HG03097 (cell line): ENCODE measurements around the gene OPN1MW2.
"Not testable (repeated sequence)": the region's sequence is repeated elsewhere in the genome, so short reads cannot be mapped to it uniquely, and the experiment has no call there.

Source experiments
- ATAC-seq: cut with Tn5 transposase; IDR thresholded peaks from one replicate; pipeline ENCODE4 v1.9.1; 2021; ENCODE audit not compliant: unreplicated experiment, low FRiP score

OPN1MW2 gene

DNA sequence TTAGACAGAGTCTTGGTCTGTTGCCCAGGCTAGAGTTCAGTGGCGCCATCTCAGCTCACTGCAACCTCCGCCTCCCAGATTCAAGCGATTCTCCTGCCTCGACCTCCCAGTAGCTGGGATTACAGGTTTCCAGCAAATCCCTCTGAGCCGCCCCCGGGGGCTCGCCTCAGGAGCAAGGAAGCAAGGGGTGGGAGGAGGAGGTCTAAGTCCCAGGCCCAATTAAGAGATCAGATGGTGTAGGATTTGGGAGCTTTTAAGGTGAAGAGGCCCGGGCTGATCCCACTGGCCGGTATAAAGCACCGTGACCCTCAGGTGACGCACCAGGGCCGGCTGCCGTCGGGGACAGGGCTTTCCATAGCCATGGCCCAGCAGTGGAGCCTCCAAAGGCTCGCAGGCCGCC lies at the start of gene OPN1MW2:
Gene OPN1MW2, plus strand, starts transcription at position 301 of the 400 bp plus-strand sequence. Its CDS starts 60 bp downstream, at position 361.
- not testable (repeated sequence) for ATAC-seq

DNA sequence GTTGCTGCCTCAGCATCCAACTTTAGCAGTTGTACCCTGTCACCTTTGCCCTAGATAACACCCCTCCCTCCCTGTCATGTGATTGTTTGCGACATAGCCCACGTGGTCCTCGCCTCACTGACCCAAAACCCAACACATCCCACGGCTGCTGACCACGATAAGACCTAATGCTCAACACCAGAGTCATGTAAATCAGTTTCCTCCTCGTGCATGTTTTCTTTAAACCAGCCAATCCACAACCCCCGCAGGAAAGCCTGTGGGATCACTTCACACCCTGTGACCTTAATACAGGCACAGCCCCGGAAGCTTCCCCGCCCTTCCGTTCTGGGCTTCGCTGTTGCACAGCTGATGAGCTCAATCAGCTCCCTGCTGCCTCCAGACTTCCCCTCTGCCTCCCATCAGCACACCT lies 47.0 kb upstream of the OPN1MW2 start:
- ATAC-seq = not testable (repeated sequence)

DNA sequence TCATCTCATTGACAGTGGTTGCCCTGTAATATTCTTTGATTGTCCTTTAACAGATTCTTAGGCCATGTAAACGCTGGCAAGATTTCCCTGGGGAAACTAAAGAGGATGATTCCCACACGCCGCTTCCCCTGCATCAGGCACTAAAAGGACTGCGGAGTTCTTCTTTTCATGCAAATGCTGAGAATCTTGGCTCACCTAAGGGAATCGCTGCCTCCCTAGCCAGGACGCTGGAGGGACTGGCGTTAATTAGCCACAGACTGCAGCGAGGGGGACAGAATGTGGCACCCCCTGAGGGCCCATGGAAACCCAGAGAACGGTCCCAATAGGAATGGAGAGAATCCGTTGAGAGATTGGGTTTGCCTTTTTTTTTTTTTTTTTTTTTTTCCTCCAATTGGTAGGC lies 45.2 kb upstream of the OPN1MW2 start:
- ATAC-seq = not testable (repeated sequence)

DNA sequence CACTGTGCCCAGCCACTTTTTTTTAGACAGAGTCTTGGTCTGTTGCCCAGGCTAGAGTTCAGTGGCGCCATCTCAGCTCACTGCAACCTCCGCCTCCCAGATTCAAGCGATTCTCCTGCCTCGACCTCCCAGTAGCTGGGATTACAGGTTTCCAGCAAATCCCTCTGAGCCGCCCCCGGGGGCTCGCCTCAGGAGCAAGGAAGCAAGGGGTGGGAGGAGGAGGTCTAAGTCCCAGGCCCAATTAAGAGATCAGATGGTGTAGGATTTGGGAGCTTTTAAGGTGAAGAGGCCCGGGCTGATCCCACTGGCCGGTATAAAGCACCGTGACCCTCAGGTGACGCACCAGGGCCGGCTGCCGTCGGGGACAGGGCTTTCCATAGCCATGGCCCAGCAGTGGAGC lies 37.3 kb upstream of the OPN1MW2 start, which contains the start of gene OPN1MW:
Gene OPN1MW, plus strand, starts transcription at position 301 of the 400 bp plus-strand sequence. Its CDS starts 82 bp downstream, at position 383.
- ATAC-seq = not testable (repeated sequence)

DNA sequence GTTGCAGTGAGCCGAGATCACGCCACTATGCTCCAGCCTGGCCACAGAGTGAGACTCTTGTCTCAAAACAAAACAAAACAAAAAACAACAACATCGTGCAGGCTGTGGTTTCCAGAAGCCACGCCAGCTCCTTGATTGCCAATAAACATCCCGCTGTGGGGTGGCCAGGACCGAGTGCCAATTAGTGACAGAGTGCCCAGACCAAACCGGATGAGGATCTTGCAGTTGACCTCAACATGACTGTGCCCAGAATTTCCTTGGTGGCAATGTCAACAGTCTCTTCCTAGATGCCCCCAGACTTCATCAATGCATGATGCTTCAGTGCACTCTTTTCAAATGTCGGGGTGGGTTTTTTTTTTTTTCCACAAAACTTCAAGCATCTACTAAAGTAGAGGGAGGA lies 35.8 kb upstream of the OPN1MW2 start:
- ATAC-seq = not testable (repeated sequence)

DNA sequence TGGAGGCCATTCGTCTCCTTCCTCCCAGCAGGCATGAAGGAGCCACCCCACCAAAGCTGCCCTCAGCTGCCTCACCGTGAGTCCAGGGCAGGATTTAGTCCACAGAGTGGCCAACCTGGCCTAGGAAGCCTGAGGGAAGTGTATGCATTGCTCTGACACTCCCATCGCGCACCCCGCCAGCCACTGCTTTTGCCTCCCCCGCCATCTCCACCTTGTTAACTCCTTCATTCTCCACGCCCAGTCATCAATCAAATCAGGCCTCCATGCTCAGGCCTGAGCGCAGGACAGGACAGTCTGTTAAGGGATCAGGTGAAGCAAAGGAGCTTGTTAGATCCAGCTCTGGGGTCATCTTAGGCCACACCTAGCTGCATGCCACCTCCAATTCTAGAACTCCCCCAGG lies 26.7 kb upstream of the OPN1MW2 start:
- not testable (repeated sequence) for ATAC-seq

DNA sequence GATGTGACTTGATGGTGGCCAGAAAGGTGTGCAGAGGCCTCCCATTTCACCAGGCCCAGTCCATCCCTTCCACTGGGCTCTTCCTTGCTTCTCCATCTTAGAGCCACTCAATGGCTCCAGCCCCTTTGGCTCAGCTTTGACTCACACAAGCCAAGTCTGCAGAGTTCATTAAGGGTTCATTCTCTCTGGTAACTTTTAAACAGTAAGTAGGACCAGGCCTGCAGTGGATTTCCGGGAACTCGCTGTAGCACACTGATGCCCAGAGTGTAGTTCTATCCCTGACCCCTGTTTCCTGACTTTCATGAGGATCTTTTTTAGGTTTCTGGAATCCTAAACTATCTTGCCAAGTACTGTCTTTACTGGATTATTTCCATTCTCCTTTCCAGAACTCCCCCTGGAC lies 25.2 kb upstream of the OPN1MW2 start:
- ATAC-seq = not testable (repeated sequence)

DNA sequence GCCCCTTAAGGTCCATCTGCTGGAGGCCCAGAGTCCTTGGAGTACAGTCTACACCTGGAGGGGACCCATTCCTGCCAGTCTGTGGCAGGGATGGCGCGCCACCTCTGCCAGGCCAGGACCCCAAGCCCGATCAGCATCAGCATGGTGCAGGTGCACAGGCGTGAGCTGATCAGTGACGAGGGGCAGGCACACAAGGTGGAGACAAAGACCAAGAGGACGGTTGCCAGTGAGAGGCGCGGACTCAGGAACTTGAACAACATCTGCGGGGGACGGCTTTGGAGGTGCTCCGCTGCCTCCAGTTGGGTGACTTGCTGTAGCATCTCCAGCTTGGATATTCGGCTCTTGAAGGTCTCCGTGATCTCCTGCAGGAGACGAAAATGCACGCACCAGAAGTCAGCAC lies 23.1 kb upstream of the OPN1MW2 start:
- ATAC-seq = not testable (repeated sequence)

DNA sequence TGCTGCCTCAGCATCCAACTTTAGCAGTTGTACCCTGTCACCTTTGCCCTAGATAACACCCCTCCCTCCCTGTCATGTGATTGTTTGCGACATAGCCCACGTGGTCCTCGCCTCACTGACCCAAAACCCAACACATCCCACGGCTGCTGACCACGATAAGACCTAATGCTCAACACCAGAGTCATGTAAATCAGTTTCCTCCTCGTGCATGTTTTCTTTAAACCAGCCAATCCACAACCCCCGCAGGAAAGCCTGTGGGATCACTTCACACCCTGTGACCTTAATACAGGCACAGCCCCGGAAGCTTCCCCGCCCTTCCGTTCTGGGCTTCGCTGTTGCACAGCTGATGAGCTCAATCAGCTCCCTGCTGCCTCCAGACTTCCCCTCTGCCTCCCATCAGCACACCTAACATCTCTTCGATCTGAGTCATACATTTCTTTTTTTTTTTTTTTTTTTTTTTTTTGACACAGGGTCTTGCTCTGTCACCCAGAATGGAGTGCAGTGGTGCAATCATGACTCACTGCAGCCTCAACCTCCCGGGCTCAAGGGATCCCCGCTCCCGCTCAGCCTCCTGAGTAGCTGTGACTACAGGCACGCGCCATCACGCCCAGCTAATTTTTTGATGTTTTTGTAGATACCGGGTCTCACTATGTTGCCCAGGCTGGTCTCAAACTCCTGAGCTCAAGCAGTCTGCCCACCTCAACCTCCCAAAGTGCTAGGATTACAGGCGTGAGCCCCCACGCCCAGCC lies 9.7 kb upstream of the OPN1MW2 start:
- ATAC-seq = not testable (repeated sequence)

DNA sequence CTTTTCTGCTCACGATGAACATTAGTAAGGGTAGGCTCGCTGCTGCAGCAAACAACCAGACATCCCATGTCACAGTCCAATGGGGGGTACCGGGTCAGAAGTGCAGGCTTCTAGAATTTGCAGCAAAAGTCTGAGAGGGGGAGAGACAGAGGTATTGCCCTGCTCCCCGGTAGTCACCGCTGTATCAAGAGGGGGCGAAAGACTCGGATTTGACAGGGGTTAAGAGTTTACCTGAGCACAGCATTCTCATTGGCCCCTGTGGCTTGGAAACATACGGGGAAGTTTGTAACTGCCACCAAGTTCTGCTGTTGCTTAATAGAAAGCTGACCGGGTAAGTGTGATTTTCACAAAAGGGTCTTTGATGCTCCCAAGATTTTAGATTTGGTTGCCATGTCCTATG lies 8.5 kb upstream of the OPN1MW2 start:
- ATAC-seq = not testable (repeated sequence)

DNA sequence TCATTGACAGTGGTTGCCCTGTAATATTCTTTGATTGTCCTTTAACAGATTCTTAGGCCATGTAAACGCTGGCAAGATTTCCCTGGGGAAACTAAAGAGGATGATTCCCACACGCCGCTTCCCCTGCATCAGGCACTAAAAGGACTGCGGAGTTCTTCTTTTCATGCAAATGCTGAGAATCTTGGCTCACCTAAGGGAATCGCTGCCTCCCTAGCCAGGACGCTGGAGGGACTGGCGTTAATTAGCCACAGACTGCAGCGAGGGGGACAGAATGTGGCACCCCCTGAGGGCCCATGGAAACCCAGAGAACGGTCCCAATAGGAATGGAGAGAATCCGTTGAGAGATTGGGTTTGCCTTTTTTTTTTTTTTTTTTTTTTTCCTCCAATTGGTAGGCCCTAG lies 8.1 kb upstream of the OPN1MW2 start:
- ATAC-seq = not testable (repeated sequence)

DNA sequence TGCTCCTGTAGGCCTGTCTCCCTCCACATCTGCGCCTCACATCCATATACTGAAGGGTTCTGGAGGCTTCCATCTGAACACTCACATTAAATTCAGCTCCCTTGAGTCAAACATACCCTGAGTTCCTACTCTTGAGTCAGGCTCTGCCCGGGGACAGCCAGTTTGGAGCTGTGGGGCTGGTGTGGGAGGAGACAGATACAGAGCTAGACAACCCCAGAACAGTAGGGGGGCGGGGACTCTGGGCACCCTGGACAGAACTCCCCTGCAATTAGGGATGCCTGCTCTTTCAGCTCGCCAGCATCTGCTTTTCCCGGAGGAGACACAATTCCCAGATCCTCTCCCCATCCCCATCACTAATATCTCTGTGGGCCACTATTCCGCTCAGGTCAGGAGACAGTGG lies 5.7 kb downstream of the OPN1MW2 start:
- ATAC-seq = not testable (repeated sequence)

DNA sequence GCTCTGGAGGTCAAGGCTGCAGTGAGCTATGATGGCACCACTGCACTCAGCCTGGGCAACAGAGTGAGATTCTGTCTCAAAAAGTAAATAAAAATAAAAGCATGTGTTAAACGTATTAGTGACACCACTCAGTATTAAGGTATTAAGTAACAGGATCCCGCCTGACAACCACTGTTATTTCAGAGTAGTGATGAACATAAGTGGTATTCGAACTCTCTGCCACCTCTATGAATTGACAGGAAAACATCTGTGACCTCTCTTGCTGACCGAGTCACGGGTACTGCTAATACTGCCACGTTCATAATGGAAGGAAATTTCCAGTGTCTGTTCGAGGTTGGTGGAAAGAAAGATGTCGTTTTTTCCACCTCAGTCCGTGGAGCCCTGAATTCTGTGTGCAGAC lies 7.2 kb downstream of the OPN1MW2 start:
- not testable (repeated sequence) for ATAC-seq

DNA sequence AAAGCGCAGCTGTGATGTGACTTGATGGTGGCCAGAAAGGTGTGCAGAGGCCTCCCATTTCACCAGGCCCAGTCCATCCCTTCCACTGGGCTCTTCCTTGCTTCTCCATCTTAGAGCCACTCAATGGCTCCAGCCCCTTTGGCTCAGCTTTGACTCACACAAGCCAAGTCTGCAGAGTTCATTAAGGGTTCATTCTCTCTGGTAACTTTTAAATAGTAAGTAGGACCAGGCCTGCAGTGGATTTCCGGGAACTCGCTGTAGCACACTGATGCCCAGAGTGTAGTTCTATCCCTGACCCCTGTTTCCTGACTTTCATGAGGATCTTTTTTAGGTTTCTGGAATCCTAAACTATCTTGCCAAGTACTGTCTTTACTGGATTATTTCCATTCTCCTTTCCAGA lies 11.9 kb downstream of the OPN1MW2 start:
- ATAC-seq = not testable (repeated sequence)

DNA sequence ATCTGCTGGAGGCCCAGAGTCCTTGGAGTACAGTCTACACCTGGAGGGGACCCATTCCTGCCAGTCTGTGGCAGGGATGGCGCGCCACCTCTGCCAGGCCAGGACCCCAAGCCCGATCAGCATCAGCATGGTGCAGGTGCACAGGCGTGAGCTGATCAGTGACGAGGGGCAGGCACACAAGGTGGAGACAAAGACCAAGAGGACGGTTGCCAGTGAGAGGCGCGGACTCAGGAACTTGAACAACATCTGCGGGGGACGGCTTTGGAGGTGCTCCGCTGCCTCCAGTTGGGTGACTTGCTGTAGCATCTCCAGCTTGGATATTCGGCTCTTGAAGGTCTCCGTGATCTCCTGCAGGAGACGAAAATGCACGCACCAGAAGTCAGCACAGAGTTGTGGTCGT lies 14.1 kb downstream of the OPN1MW2 start:
- ATAC-seq = not testable (repeated sequence)

DNA sequence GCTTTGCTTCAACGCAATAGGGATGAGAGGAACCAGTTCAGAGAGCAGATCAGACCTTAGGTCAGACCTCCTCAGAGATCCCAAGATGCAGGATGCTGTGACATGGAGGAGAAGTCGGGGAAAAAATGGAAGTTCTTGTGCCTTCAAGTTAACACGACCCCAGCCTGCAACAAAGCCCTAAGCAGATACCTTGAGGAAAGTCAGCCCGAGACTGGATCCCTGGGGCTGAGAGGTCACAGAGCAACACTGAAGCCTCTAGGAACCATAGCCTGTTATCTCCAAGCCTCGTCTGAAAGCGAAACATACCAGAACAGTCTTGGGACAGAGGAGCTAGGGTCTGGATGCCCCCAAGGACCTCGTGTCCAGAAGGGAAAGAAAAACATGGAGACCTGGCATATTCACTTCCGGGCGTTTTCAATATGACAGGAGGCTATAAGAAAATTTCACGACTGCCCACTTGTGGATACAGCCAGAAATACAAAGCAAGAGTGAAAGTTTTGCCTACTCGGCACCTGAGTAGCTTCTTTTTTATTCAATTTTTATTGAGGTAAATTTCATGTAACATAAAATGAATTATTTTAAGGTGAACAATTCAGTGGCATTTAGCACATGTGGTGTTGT lies 19.5 kb downstream of the OPN1MW2 start:
- not testable (repeated sequence) for ATAC-seq

DNA sequence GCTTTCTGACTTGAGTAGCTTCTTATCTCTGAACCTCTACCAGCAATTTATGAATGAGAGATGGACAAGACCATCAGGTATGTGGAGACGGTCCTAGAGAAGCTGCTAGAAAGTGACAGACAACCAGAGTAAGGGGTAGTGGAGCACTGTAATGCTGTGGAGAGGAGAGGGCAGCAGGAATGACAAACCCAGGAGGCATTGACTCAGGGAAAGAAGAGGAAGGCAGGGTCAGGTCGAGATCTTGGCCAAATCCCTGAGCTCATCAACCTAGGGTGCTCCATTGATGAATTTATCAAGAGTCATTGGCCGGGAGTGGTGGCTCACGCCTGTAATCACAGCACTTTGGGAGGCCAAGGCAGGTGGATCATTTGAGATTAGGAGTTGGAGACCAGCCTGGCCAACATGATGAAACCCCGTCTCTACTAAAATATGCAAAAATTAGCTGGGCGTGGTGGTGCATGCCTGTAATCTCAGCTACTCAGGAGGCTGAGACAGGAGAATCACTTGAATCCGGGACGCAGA lies 20.5 kb downstream of the OPN1MW2 start:
- ATAC-seq = not testable (repeated sequence)

DNA sequence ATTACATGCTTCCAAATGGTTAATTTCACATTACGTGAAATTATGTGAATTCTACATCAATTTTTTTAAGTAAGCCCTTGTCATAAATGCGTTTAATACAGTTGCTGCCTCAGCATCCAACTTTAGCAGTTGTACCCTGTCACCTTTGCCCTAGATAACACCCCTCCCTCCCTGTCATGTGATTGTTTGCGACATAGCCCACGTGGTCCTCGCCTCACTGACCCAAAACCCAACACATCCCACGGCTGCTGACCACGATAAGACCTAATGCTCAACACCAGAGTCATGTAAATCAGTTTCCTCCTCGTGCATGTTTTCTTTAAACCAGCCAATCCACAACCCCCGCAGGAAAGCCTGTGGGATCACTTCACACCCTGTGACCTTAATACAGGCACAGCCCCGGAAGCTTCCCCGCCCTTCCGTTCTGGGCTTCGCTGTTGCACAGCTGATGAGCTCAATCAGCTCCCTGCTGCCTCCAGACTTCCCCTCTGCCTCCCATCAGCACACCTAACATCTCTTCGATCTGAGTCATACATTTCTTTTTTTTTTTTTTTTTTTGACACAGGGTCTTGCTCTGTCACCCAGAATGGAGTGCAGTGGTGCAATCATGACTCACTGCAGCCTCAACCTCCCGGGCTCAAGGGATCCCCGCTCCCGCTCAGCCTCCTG lies 28.0 kb downstream of the OPN1MW2 start:
- ATAC-seq = not testable (repeated sequence)

DNA sequence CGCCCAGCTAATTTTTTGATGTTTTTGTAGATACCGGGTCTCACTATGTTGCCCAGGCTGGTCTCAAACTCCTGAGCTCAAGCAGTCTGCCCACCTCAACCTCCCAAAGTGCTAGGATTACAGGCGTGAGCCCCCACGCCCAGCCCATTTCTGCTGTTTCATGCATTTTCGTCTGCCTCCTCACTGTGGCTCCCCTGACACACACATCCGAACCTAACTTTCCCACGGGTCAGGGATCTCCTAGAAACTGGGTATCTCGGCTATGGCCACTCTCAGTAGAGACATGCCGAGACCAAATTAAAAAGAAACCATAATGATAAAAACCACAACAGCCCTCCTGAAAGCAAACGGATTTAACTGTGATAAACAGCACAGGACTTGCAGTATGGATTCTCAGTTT lies 28.5 kb downstream of the OPN1MW2 start:
- not testable (repeated sequence) for ATAC-seq

DNA sequence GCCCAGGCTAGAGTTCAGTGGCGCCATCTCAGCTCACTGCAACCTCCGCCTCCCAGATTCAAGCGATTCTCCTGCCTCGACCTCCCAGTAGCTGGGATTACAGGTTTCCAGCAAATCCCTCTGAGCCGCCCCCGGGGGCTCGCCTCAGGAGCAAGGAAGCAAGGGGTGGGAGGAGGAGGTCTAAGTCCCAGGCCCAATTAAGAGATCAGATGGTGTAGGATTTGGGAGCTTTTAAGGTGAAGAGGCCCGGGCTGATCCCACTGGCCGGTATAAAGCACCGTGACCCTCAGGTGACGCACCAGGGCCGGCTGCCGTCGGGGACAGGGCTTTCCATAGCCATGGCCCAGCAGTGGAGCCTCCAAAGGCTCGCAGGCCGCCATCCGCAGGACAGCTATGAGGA lies 37.7 kb downstream of the OPN1MW2 start, which contains the start of gene OPN1MW3:
Gene OPN1MW3, plus strand, starts transcription at position 301 of the 400 bp plus-strand sequence. Its CDS starts 38 bp downstream, at position 339.
- ATAC-seq = not testable (repeated sequence)

DNA sequence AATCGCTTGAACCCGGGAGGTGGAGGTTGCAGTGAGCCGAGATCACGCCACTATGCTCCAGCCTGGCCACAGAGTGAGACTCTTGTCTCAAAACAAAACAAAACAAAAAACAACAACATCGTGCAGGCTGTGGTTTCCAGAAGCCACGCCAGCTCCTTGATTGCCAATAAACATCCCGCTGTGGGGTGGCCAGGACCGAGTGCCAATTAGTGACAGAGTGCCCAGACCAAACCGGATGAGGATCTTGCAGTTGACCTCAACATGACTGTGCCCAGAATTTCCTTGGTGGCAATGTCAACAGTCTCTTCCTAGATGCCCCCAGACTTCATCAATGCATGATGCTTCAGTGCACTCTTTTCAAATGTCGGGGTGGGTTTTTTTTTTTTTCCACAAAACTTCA lies 39.2 kb downstream of the OPN1MW2 start:
- ATAC-seq = not testable (repeated sequence)
